ENCODE measurements around the gene CLDN6. TPM values are rescaled to one million over a fixed set of nuclear protein-coding genes. Genes with fewer than 3 reads are reported as not detected.

Gene CLDN6
- total RNA-seq, 1 donor from 2014 or later: 0.47 TPM

GRCh38 chr16:3046641-3047386, 28.8 kb upstream of the CLDN6 start:
- Mint-ChIP-seq H3K4me3 (peak overlapping the region; percentile 54), H3K4me1 (peaks cover 8% of the 10 kb centered on the region), H3K36me3 (ENCODE audit: low read depth) (peaks cover 3% of the 10 kb centered on the region), H3K9me3 (no peaks in the 10 kb centered on the region), H3K27ac (ENCODE audit: unreplicated experiment) (no peak overlapping the region), H3K27me3 (ENCODE audit: low read depth) (peaks cover 80% of the 10 kb centered on the region)
- TF ChIP-seq CTCF (conservative IDR thresholded peaks at IDR 0.05): no peak
- no peak for DNase-seq (ENCODE audit: low read depth, low spot score)

GRCh38 chr16:3045758-3046640, 28.0 kb upstream of the CLDN6 start, which contains the start of gene MMP25:
MMP25 (plus strand) TSS chr16:3046561; CDS start chr16:3046918, 357 bp downstream.
- Mint-ChIP-seq H3K4me3 (peak within 1 kb of the TSS; percentile 84), H3K27me3 (ENCODE audit: low read depth) (peaks cover 85% of the 10 kb centered on the region), H3K27ac (ENCODE audit: unreplicated experiment) (no peak within 1 kb of the TSS), H3K4me1 (peaks cover 8% of the 10 kb centered on the region), H3K36me3 (ENCODE audit: low read depth) (peaks cover 3% of the 10 kb centered on the region), H3K9me3 (no peaks in the 10 kb centered on the region)
- DNase-seq (ENCODE audit: low read depth, low spot score): peak; percentile 39
- no peak for TF ChIP-seq CTCF (conservative IDR thresholded peaks at IDR 0.05)

- H3K27me3 Mint-ChIP-seq (ENCODE audit: low read depth): peaks cover 87% of the 10 kb centered on the region
- no peak for DNase-seq (ENCODE audit: low read depth, low spot score)
- H3K27ac Mint-ChIP-seq (ENCODE audit: unreplicated experiment): no peak overlapping the region
- peaks cover 3% of the 10 kb centered on the region for H3K36me3 Mint-ChIP-seq (ENCODE audit: low read depth)
- peaks cover 8% of the 10 kb centered on the region for H3K4me1 Mint-ChIP-seq
- H3K9me3 Mint-ChIP-seq: no peaks in the 10 kb centered on the region
- TF ChIP-seq CTCF (conservative IDR thresholded peaks at IDR 0.05): no peak
- H3K4me3 Mint-ChIP-seq: peak overlapping the region; percentile 84
These were observed 26.7 kb upstream of the CLDN6 start for GRCh38 chr16:3044708-3045107.

GRCh38 chr16:3042376-3042775, 24.4 kb upstream of the CLDN6 start:
- Mint-ChIP-seq H3K4me3 (no peak overlapping the region), H3K9me3 (no peaks in the 10 kb centered on the region), H3K4me1 (peaks cover 8% of the 10 kb centered on the region), H3K36me3 (ENCODE audit: low read depth) (peaks cover 3% of the 10 kb centered on the region), H3K27ac (ENCODE audit: unreplicated experiment) (no peak overlapping the region), H3K27me3 (ENCODE audit: low read depth) (peaks cover 90% of the 10 kb centered on the region)
- no peak for DNase-seq (ENCODE audit: low read depth, low spot score)
- TF ChIP-seq CTCF (conservative IDR thresholded peaks at IDR 0.05): no peak

- peaks cover 95% of the 10 kb centered on the region for H3K27me3 Mint-ChIP-seq (ENCODE audit: low read depth)
- H3K4me3 Mint-ChIP-seq: no peak overlapping the region
- DNase-seq (ENCODE audit: low read depth, low spot score): no peak
- TF ChIP-seq CTCF (conservative IDR thresholded peaks at IDR 0.05): no peak
- H3K4me1 Mint-ChIP-seq: no peaks in the 10 kb centered on the region
- H3K9me3 Mint-ChIP-seq: no peaks in the 10 kb centered on the region
- no peak overlapping the region for H3K27ac Mint-ChIP-seq (ENCODE audit: unreplicated experiment)
- no peaks in the 10 kb centered on the region for H3K36me3 Mint-ChIP-seq (ENCODE audit: low read depth)
These were observed 20.9 kb upstream of the CLDN6 start for GRCh38 chr16:3038896-3039295.

Data from neural crest cell (in vitro differentiated cells).